SW 1271 (cell line): ENCODE results near the gene GNAO1.

Experiments
- DNase-seq, 2 experiments: peaks; one replicate each; lab custom pipeline; 2025; lab: John Stamatoyannopoulos, UW

Gene GNAO1

DNA sequence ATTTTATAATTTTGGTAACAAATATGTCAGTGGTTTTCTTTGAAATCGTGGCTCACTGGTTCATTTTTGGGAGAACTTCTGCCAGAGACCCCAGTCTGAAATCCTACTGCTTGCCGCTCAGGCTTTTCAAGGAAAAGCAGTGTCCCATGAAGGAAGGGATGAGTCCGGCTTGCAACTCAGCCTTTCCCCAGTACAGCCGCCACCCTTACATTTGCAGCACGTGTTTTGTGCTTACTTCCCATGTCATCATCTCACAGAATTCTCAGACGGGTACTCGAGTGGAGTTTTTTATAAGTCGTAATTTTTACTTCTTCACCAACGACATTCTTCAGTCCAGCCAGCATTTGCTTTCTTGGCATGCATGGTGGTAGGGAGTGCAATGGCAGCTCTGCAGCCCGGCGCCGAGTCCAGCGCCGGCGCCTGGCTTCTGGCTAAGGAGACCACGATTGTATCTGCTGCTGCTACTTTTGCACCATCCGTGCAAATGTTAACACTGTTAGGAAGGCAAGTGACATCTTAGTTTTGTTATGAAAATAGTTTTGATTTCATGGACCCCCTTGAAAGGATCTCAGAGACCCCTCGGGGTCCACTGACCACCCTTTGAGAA, 123.1 kb downstream of the GNAO1 start:
- DNase-seq, result no peak

DNA sequence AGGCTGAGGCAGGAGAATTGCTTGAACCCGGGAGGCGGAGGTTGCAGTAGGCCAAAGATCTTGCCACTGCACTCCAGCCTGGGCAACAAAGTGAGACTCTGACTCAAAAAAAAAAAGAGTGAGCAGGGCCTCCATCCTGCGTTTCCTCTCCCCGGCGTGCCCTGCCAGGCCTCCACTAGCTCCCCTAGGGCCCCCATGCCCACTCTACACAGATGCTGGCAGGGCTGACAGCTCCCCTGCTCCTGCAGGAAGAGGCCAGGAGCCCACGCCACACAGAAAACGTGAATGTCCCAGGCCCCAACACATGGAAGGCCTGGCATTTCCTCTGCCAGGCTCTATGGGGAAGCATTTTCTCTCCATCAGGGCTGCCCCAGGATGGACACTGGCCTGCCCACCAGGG, 124.7 kb downstream of the GNAO1 start:
- DNase-seq, result no peak

DNA sequence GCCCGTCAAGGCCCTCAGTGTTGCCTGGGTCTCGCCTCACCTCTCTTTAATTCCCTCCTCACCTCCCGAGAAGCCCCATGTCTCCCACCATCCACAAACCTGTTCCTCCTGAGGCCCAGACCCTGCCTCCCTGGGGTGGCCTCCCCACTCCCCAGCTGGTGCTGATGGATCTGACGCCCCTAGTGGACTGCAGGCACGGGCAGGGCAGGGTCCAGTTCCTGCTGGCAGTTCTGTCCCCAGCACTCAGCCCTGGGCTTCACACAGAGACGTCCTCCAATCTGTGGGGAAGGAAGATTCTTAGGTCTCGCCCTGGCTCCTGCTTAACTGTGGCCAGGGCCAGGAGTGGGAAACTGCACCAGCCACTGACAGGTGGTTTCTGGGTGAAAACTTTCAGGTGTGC, 125.3 kb downstream of the GNAO1 start:
- DNase-seq, result no peak

DNA sequence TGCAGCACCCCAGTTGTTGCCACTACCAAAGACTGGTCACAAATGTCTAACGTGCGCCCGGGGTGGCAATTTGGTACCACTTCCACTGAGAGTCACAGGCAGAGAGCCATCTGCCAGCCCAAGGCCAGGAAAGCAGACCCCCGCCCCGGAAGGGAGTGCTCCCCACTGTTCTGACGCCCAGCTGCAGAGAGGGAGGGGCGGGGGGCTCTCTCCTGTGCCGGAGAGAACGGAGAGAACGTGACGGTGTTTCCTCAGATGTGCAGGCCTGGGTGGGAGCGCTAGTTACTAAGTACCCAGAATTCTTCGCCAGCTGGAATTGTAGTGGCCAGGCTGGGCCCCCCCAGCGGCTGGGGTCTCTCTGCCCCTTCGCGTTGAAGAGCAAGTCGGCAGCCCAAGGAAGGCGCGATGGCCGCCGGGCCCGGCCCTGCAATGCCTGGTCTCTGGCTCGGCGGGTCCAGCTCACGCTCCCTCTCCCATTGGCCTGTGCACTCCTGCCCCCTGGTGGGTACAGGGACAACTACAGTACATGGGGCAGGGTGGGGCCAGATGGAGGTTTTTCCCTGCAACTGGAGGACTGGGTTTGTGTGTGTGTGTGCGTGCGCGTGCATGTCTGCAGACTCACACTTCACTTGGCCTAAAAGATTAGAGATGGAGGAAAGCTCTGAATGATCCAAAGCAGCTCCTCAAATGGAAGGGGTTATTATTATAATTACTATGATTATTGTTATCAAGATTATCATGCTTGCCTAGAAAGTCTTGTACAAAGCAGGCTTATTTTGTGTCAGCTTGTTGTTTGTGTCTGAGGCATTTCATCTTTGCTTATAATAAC, 126.9 kb downstream of the GNAO1 start:
- DNase-seq, result peak in 1 of 2 experiments; percentile 19

DNA sequence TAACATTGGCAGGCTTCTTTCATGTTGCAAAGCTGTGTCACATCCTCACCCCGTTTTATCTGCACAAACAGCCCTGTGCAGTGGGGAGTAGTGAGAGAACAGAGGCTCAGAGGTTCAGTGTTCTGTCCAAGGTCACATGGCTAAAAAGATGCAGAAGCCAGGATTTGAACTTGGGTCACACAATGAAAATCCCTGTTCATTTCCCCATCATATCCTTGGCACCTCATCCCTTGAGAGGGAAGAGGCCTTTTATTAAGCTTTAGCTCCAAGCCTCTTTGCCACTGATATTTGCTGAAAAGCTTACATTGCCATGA, 127.5 kb downstream of the GNAO1 start:
- no peak for DNase-seq

DNA sequence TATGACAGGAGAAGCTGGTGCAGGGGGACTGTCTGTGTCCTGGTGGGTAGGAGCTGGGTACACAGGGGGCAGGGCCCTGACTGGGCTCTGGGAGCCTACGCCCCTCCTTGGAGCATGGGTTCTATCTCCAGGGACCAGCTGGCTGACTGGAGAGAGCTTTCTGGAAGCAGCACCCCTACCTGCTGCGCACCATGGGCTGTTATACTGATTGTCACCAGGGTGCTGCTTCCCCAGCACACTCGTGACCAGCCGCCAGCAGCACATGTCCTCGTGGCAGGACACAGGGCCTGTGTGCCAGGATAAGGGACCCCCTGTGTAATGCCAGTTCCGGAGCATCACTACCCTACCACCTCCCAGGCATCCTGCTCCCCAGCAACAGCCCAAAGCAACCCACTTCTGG, 128.1 kb downstream of the GNAO1 start:
- no peak for DNase-seq

DNA sequence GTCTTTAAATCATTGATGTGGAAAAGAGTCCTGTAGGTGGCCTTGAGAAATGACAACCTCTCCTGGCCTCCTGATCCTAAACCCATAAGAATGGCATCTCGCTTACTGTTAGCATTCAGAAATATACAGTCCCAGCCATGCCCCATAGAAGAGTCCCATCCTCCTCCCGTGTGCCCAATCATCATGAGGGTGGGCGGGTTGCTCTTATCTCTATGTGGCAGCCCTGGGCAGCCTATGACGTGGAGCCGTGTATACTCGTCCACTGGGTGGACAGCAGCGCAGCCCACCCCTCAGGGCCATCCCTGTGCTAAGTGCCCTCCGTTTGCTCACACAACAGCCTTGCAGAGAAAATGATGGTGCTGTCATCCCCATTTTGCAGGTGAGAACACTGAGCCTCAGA, 128.8 kb downstream of the GNAO1 start:
- no peak for DNase-seq

DNA sequence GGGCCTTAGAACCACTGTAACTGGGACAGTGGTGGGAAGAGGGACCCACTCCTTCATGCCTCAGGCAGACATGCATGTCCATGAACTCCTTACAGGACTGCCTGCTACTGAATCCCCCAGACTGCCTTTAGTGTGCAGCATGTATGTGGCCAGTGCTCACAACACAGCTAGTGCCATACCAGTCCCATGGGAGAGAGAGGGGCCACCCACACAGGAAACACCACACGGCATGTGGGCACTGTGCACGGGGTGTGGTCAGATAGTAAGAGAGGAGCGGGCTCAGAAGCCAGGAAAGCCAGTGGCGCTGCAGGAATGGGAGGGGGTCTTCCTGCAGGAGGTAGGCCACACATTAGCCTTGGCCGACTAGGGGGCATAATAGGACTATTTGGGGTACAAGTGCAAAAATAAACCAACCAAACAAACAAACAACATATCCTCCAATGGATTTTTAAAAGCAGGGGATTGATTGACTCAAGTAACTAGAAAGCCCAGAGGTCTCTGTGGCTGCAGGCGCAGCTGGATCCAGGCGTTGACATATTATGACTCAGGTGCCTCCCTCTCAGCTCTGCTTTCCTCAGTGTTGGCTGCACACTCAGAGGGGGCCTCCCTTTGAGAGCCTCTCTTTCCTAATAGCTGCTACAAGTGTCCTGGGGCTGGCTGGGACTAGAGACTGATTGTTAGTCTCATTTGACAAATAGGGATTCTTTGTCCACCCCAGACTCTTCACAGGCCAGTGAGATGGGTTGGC, 129.7 kb downstream of the GNAO1 start:
- no peak for DNase-seq

DNA sequence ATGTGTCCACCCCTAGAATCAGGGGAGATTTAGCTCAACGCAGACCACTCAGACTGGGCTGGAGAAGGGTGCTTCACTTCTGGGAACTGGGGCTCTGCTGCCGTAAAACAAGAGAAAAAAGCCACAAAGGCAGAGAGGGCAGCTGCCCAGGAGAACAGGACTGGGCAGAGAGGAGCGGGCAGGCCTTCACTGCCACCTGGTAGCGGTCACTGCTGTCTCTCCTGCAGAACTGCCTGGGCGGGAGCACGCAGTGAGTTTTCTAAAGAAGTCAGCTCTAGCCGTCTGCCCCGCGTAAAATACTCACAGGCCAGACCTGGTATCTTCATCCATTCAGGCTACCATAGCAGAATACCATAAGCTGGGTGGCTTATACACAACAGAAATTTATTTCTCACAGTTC, 130.3 kb downstream of the GNAO1 start:
- DNase-seq, result no peak

DNA sequence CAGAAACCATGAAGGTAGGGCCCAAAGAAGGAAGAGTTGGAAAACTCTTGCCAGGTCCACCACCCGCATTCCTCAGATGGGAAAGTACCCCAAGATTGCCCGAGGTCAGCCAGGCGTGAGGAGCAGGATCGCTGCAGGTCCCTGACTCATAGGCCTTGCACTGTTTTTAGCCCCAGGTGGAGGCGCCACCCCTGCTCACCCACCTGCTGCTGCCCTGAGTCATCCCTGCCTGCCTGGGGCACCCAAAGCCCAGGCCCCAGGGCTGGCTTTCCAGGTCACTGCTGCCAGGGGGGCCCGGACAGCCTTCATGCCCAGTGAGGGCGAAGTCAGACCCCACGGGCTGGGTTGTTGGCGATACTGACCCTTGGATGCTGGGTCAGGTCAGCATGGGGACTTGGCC, 133.1 kb downstream of the GNAO1 start:
- no peak for DNase-seq

DNA sequence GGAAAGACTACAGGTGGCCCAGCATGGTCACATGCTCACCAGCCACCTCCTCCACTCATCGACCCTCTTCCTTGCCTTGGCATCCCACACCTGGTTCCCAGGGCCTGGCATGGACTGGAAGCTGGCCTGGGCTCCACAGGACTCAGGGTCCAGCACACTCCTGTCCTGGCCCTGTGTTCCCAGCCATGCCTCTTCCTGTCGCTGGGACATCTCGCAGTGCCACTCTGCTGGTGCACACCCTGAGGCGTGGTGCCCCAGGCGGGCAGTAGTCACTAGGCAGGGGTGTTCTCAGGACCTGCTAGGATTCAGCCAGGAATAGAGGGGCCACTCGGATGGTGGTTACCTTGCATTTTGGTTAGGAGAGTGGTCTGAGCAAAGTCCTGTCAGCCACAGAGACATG, 134.7 kb downstream of the GNAO1 start:
- no peak for DNase-seq

DNA sequence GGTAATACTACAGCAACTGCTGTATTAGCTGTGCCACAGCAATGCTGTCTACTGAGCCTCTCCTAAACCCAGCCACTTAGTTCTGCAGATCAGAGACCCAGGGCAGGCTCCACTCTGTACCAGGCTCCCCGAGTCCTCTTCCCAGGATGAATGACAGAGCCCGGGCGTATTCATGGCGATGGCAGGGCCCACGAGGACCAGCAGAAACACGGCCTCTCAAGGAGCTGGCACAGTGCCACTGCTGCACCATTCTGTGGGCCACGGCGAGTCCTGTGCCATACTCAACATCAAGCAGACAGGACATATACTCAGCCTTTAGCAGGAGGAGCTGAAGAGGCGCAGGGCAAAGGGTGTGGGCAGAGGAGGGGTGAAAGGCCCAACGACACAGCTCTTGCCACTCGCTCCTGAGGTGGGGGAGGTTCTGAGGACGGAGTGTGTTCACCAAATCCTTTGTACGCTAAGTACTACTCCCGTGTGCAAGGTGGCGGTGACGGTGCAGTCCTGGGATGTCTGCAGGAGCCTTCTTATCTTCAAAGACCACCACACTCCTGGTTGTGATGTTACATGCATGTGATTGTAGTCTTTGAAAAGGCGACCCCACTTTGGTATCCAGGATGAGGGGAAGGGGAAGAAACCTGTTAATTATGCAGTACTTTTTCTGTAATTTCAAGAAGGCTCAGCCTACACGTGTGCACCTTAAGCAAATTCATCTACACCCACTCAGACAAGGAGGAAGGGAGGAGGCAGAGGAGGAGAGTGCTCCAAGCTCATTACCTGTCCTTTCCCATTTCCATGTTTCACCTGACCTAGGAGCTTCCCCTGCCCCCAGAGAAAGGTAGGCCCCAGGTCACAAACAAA, 136.0 kb downstream of the GNAO1 start:
- DNase-seq, result no peak

DNA sequence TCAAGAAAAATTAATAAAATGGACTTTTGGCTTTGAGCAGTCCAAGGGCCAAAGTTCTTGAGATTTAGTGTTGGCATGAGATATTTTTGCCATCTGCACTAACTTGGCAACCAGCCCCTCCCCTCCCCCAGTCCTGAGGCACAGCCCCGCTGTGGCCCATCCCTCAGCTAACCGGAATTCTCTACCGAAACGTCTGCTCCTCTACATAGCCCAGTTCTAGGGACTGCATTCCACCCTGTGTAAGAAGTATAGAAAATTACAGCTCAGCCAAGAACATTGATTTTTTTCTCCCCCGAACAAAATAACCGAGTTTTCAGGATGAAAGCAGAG, 136.6 kb downstream of the GNAO1 start:
- DNase-seq, result no peak

DNA sequence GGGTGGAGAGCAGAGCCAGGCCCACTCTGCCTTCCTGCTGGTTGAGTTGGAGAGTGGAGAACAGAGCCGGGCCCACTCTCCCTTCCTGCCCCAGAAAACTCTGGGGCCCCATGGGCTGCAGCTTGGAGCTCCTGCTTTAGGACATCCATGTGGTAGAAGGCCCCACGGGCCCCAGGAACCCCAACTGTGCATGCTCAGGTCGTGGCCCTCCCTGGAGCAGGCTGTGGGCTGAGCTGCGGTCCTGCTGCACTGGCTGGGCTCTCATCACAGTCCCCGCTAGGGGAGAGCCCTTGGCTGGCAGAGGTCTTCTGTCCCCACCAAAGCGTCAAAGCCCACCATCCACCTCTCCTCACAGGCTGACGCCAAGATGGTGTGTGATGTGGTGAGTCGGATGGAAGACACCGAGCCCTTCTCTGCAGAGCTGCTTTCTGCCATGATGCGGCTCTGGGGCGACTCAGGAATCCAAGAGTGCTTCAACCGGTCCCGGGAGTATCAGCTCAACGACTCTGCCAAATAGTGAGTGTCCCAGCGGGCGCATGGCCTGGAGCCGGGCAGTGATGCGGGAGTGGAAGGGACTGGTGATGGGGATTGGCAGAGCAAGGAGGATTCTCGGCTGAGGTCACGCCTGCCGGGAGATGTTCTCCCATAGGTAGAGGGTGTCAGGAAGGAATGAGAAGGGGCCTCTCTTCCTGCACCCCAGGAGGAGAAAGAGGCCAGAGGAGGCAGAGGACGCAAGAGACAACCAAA, 137.2 kb downstream of the GNAO1 start:
- no peak for DNase-seq

DNA sequence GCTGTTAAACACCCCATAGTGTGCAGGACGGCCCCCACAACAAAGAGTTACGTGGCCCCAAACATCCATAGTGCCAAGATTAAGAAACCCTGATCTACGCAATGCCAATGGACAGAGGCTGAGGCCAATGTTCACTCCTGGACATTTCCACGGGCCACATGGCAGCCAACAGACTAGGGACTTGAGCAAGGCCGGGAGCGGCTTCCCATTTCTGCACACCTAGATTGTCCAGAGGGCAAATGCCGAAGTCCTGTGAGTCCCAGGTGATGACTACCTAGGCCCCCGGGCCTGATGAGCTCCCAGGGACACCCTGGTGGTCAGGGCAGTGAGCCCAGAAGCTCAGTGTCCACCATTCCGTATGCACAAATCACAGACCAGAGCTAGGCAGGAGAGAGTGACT, 138.6 kb downstream of the GNAO1 start:
- no peak for DNase-seq

DNA sequence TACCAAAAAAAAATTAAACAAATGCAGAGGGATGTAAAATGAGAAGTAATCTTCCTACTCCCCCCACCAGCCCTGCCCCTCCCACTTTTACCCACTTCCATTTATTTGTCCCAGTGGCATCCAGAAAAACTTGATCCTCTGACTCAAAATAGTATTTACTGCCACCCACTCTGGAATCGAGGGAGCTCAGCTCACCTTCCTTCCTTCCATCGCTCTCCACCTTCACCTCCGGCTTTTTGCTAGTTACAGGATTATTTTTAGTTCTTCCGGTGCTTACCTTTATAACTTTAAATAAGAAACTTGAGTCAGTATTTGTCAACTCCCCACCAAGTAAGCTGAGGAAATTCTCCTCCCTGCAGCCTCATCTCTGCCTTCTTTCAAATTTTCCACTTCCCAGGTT, 139.2 kb downstream of the GNAO1 start:
- DNase-seq, result no peak

DNA sequence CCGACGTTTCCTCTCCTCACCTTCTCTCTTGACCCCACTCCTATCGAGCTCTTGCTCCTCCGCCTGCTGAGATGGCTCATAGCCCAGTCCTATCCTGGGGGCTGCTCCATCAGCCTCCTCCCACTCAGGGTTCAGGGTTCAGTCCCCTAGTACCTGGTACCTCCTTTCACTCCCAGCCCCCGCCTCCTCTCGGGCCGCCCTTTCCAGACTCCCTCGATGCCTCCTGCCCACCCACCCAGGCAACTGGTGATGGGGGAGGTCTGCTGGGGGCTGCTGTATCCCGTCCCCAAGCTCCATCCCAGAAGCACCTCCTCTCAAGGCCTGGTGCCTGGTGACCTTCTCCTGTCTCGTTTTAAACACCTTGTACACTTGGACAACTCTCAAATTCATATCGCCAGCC, 140.1 kb downstream of the GNAO1 start:
- no peak for DNase-seq

DNA sequence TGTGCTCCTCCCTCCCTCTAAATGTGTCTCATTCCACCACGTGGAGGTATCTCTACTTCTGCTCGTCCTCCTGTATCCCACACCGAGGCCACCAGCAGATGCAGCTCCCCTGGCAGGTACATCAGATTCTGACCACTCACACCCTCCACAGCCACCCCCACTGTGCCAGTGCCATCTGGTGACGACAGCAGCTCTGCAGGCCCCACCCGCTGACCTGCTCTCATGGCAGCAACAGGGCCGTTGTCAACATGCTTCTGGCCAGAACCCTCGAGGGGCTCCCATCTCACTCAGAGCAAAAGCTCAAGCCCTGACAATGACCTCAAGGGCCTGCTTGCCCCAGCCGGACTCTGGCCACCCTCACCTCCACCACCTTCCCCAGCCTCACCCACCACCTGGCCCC, 140.6 kb downstream of the GNAO1 start:
- DNase-seq, result no peak

DNA sequence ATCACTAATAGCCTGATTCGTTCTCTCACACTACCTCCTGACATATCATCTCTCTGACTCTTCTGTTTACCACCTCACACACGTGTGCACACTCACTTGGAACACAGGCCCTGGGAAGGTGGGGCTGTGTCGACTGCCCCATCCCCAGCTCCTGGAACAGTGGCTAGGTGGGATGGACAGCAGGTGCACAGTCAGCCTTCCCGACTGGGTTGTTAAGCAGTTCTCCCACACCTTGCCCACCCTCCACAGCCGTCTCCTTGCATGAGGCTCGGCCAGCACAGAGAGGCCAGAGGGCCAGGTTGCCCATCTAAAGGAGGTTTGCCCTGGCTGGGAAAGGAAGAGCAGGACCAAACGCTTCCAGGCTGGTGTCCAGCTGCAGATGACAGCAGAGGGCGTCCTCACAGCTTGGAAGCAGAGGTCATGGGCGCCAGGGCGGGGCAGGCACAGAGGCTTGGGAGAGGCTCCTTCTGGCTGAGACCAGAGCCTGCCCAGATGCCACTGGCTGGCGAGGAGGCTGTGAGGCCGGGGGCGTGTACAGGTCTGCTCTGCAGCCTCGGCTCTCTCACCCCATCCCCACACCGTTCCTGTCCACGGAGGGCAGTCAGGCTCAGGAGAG, 141.3 kb downstream of the GNAO1 start:
- peak in 1 of 2 experiments; percentile 2 for DNase-seq

DNA sequence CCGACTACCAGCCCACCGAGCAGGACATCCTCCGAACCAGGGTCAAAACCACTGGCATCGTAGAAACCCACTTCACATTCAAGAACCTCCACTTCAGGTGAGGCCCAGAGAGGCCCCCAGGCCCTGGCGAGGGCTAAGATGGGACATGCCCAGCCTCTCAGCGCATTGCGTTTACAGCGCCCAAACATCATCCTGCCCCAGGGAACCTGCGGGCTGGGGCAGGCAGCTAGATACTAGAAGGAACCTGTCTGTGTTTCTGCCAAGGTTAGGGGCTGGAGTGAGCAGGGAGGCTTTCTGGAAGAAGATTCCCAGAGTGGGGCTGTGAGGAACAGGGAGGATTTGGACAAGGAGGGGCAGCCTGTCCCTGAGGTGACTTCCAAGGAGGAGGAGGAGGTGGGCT, 143.5 kb downstream of the GNAO1 start:
- DNase-seq, result no peak

DNA sequence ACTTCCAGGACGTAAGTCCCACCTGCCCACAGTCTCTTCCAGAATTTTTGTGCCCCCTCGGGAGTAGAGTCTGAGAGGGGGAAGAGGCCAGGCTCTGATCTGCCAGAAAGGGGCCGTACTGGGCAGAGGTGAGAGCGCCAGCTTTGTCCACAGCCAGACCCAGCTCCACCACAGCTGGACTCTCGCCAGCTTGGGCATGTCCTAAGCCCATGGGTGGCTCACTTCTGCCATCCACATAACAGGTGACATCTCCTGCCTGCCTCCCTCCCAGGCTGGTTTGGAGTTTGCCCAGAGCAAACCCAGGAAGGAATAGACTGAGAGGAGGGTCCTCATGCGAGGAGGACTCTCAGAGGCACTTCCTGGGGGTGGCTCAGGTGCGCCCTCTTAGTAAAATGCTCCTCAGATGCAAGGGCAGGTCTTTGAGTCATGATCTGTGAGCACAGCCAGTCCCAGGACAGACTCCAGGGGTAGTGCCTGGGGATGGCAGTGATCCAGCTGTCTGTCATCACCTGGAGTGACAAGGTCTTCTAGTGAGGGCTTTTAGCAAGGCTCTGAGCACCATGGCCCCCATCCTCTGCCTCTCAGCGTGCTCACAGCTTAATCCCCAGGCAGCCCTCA, 144.9 kb downstream of the GNAO1 start:
- DNase-seq, result no peak
